NCI-H1694 treated with DMSO at 0.1 percent for 48 hours (cell line): Measurements from ENCODE around the gene AAMP.

ENCODE experiments used
- DNase-seq: peaks from one replicate; lab custom pipeline; 2025; lab: John Stamatoyannopoulos, UW

The AAMP gene

GRCh38 chr2:218294430-218295022 lies 24.6 kb upstream of the AAMP start:
- no peak for DNase-seq

GRCh38 chr2:218293715-218294429 lies 23.9 kb upstream of the AAMP start:
- no peak for DNase-seq

- no peak for DNase-seq
Observed at GRCh38 chr2:218292048-218293014, 22.4 kb upstream of the AAMP start, which contains the start of gene TMBIM1. Gene TMBIM1 (minus strand): TSS chr2:218292503. CDS start chr2:218282141, 10,362 bp downstream.

GRCh38 chr2:218291318-218292047 lies 21.5 kb upstream of the AAMP start:
- DNase-seq, result no peak

GRCh38 chr2:218290316-218291261 lies 20.7 kb upstream of the AAMP start:
- DNase-seq, result no peak

GRCh38 chr2:218289639-218290315 lies 19.8 kb upstream of the AAMP start:
- no peak for DNase-seq

- DNase-seq, result no peak
Observed at GRCh38 chr2:218286570-218287459, 16.9 kb upstream of the AAMP start.

GRCh38 chr2:218285604-218286003 lies 15.7 kb upstream of the AAMP start:
- peak; percentile 26 for DNase-seq

GRCh38 chr2:218284106-218284811 lies 14.3 kb upstream of the AAMP start:
- no peak for DNase-seq

GRCh38 chr2:218282173-218282991 lies 12.4 kb upstream of the AAMP start:
- no peak for DNase-seq

- DNase-seq, result no peak
Observed at GRCh38 chr2:218281449-218281848, 11.5 kb upstream of the AAMP start.

GRCh38 chr2:218280260-218280870 lies 10.4 kb upstream of the AAMP start:
- no peak for DNase-seq

GRCh38 chr2:218278531-218279360 lies 8.8 kb upstream of the AAMP start:
- no peak for DNase-seq

- DNase-seq, result no peak
Observed at GRCh38 chr2:218277921-218278320, 8.0 kb upstream of the AAMP start.

- no peak for DNase-seq
Observed at GRCh38 chr2:218276986-218277755, 7.2 kb upstream of the AAMP start.
